HG03095 (cell line): ENCODE results near the gene HLA-DPB1.
A peak's percentile ranks its signal among the peaks of the same experiment; 100 is the strongest.
"Not testable (repeated sequence)": the region's sequence is repeated elsewhere in the genome, so short reads cannot be mapped to it uniquely, and the experiment has no call there.

Experiments used
- ATAC-seq: cut with Tn5 transposase; IDR thresholded peaks from one replicate; pipeline ENCODE4 v1.9.1; 2021; ENCODE audit warnings: moderate library complexity; ENCODE audit not compliant: unreplicated experiment

HLA-DPB1 gene

GRCh38 chr6:33075568-33076405, at the start of gene HLA-DPB1:
TSS of gene HLA-DPB1 (plus strand) at chr6:33075990. CDS start at chr6:33076042, 52 bp downstream.
- peak; percentile 67 for ATAC-seq

GRCh38 chr6:33028220-33028849, 47.5 kb upstream of the HLA-DPB1 start:
- ATAC-seq, result no peak

GRCh38 chr6:33029328-33030184, 46.2 kb upstream of the HLA-DPB1 start:
- peak; percentile 64 for ATAC-seq

- ATAC-seq, result no peak
Observed at GRCh38 chr6:33030245-33030644, 45.5 kb upstream of the HLA-DPB1 start.

GRCh38 chr6:33034554-33034953, 41.2 kb upstream of the HLA-DPB1 start:
- ATAC-seq, result no peak

GRCh38 chr6:33036535-33036934, 39.3 kb upstream of the HLA-DPB1 start:
- no peak for ATAC-seq

- ATAC-seq, result no peak
Observed at GRCh38 chr6:33040157-33040556, 35.6 kb upstream of the HLA-DPB1 start.

GRCh38 chr6:33049323-33050013, 26.3 kb upstream of the HLA-DPB1 start:
- no peak for ATAC-seq

- ATAC-seq, result no peak
Observed at GRCh38 chr6:33050014-33050810, 25.6 kb upstream of the HLA-DPB1 start.

- no peak for ATAC-seq
Observed at GRCh38 chr6:33052627-33053026, 23.2 kb upstream of the HLA-DPB1 start.

GRCh38 chr6:33053230-33053629, 22.6 kb upstream of the HLA-DPB1 start:
- ATAC-seq, result no peak

GRCh38 chr6:33057222-33058150, 18.3 kb upstream of the HLA-DPB1 start:
- ATAC-seq, result no peak

GRCh38 chr6:33061987-33062386, 13.8 kb upstream of the HLA-DPB1 start:
- no peak for ATAC-seq

- ATAC-seq, result not testable (repeated sequence)
Observed at GRCh38 chr6:33063435-33063834, 12.4 kb upstream of the HLA-DPB1 start.

GRCh38 chr6:33064723-33065122, 11.1 kb upstream of the HLA-DPB1 start:
- ATAC-seq, result no peak

- ATAC-seq, result no peak
Observed at GRCh38 chr6:33065312-33065711, 10.5 kb upstream of the HLA-DPB1 start.

- no peak for ATAC-seq
Observed at GRCh38 chr6:33066917-33067521, 8.8 kb upstream of the HLA-DPB1 start.

GRCh38 chr6:33069021-33069738, 6.6 kb upstream of the HLA-DPB1 start:
- no peak for ATAC-seq
